ES-I3 (cell line): ENCODE results near the gene NPHP4.

Experiments
- H3K36me3 ChIP-seq: 2 replicates; pipeline ENCODE4 v1.6.1; 2013; ENCODE audit warnings: mild to moderate bottlenecking, low read length, control low read depth, moderate library complexity; ENCODE audit not compliant: insufficient read depth
- H3K4me1 ChIP-seq: 2 replicates; pipeline ENCODE4 v1.6.1; 2013; ENCODE audit warnings: mild to moderate bottlenecking, control low read depth, low read length; ENCODE audit not compliant: insufficient read depth
- H3K9ac ChIP-seq: 2 replicates; pipeline ENCODE4 v1.6.1; 2013; ENCODE audit warnings: low read depth, mild to moderate bottlenecking, low read length, moderate library complexity
- H3K9me3 ChIP-seq: 2 replicates; pipeline ENCODE4 v1.6.1; 2013; ENCODE audit warnings: mild to moderate bottlenecking, low read length, moderate library complexity; ENCODE audit not compliant: control insufficient read depth, insufficient read depth

NPHP4 gene

DNA sequence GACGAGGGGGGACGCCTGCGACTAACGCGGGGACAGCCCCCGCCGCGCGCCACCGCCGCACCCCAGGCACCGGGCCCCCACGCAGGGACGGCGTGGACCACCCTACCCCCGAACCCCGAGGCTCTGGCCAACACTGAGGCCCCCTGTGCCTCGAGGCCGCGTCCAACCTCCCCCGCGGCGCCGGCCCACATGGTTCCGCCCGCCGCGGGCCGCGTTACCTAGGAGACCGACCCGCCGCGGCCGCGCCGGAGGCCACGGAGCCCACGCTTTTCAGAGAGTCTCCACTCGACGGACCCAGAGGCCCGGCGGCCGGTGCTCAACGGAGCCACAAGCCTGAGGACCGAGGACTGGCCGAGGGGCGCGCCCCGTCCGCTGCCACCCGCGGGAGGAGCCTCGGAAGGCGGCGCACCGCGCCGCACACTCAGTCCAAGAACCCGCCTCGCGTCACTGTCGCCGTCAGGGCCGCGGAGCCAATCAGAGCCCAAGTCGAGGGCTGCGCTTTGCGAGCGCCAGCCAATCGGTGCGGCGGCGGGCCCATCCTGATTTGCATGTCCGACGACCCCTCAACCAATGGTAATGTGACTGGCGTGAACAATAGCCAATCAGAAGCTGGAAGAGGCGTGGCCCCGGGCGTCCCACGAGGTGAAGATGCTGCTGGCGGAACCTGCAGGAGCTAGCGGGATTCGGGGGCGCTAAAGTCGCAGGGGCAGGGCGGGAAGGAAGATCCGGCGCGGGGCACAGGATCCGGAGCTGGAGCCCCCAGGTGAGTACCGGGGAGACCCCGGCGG is at the start of gene NPHP4:
TSS of gene NPHP4 (minus strand) at position 400 of the 788 bp plus-strand sequence. CDS start 6,136 bp downstream, outside the sequence.
- H3K36me3 ChIP-seq = no peaks in the 10 kb centered on the region
- H3K9ac ChIP-seq = peak within 1 kb of the TSS; percentile 94
- no peaks in the 10 kb centered on the region for H3K9me3 ChIP-seq
- H3K4me1 ChIP-seq = peaks cover 3% of the 10 kb centered on the region; the same call in 1 of the 2 replicates

DNA sequence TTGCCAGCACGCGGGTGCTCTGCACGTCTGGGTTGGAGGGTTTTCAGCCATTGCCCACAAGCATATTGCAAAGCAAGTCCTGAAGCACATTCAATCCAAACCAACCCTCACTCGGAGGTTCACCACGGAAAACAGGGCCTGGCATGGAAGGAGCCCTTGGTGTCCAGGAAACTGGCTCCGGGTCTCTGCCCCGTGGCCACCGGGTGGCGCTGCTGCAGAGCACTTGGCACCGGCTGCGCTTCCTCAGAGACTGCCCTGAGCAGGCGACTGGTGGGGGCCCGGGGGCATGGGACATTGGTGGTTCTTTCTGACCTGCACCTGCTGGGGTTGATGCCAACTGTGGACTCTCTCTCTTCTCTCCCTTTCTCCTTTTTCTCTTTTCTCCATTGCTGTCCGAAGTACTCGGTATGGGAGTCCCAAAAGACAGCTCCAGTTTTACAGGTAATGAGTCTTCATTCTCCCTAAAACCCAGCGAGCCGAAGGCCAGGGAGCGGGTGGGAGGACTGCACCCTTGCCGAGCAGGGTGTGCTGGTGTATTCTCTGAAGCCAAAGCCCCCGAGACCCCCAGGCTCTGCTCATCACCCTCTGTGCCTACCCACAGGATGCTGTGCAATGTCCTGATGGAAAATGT is 49.3 kb upstream of the NPHP4 start:
- H3K36me3 ChIP-seq = no peaks in the 10 kb centered on the region

GRCh38 chr1:6040861-6041415 is 48.7 kb upstream of the NPHP4 start:
- H3K4me1 ChIP-seq = peaks cover 9% of the 10 kb centered on the region
- no peak overlapping the region for H3K9ac ChIP-seq
- H3K9me3 ChIP-seq = no peaks in the 10 kb centered on the region
- H3K36me3 ChIP-seq = no peaks in the 10 kb centered on the region

More for the DNA sequence above, 49.3 kb upstream of the NPHP4 start:
- H3K9me3 ChIP-seq = no peaks in the 10 kb centered on the region
- no peak overlapping the region for H3K9ac ChIP-seq
- peaks cover 9% of the 10 kb centered on the region for H3K4me1 ChIP-seq

GRCh38 chr1:6040444-6040843 is 48.2 kb upstream of the NPHP4 start:
- H3K36me3 ChIP-seq = no peaks in the 10 kb centered on the region
- H3K9me3 ChIP-seq = no peaks in the 10 kb centered on the region
- no peak overlapping the region for H3K9ac ChIP-seq
- H3K4me1 ChIP-seq = peaks cover 9% of the 10 kb centered on the region

GRCh38 chr1:6039031-6039430 is 46.8 kb upstream of the NPHP4 start:
- Histone ChIP-seq H3K9me3 (no peaks in the 10 kb centered on the region), H3K36me3 (no peaks in the 10 kb centered on the region), H3K4me1 (peaks cover 9% of the 10 kb centered on the region), H3K9ac (no peak overlapping the region)

DNA sequence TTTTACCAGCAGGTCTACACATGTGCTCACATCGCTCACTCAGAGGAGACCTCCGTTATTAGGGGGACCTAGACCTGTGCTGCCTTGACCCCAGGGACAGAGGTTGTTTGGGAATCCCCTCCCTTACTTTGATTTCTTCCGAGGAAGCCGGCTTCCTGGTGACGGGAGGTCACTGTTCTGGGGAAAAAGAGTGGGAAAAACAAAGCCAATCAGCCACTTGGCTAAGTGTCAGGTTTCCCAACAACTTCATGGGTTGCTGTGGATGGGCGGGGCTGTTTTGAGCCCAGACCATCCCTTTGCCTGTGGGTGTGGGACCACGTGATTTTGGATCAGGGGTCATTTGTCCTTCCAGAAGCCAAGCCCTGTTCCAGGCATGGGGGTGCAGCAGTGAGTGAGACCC is 46.4 kb upstream of the NPHP4 start:
- Histone ChIP-seq H3K4me1 (peaks cover 9% of the 10 kb centered on the region), H3K9me3 (no peaks in the 10 kb centered on the region), H3K9ac (no peak overlapping the region), H3K36me3 (no peaks in the 10 kb centered on the region)

GRCh38 chr1:6037338-6037762 is 45.1 kb upstream of the NPHP4 start:
- H3K9me3 ChIP-seq = no peaks in the 10 kb centered on the region

GRCh38 chr1:6035719-6036118 is 43.5 kb upstream of the NPHP4 start:
- Histone ChIP-seq H3K9me3 (no peaks in the 10 kb centered on the region), H3K36me3 (no peaks in the 10 kb centered on the region), H3K9ac (no peak overlapping the region), H3K4me1 (peaks cover 9% of the 10 kb centered on the region)

More at GRCh38 chr1:6037338-6037762, 45.1 kb upstream of the NPHP4 start:
- Histone ChIP-seq H3K36me3 (no peaks in the 10 kb centered on the region), H3K9ac (no peak overlapping the region), H3K4me1 (peaks cover 9% of the 10 kb centered on the region)

GRCh38 chr1:6035303-6035702 is 43.1 kb upstream of the NPHP4 start:
- no peaks in the 10 kb centered on the region for H3K9me3 ChIP-seq
- no peaks in the 10 kb centered on the region for H3K36me3 ChIP-seq
- no peak overlapping the region for H3K9ac ChIP-seq
- peaks cover 9% of the 10 kb centered on the region for H3K4me1 ChIP-seq

DNA sequence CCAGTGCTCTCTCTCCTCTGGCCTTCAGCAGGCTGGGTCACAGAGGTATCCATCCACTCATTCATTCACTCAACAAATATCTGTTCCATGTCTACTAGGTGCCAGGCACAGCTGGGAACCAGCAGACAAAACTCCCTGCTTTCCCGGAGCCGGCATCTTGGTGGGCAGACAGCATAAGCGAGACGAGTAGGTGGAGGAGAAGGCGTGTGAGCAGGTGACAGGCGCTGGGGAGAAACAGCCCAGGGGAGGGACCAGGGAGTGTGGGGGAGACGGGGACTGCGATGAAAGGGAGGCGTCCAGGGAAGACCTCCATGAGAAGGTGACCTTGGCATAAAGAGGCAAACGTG is 42.5 kb upstream of the NPHP4 start:
- no peaks in the 10 kb centered on the region for H3K9me3 ChIP-seq
- no peaks in the 10 kb centered on the region for H3K36me3 ChIP-seq
- no peak overlapping the region for H3K9ac ChIP-seq
- peaks cover 9% of the 10 kb centered on the region for H3K4me1 ChIP-seq

DNA sequence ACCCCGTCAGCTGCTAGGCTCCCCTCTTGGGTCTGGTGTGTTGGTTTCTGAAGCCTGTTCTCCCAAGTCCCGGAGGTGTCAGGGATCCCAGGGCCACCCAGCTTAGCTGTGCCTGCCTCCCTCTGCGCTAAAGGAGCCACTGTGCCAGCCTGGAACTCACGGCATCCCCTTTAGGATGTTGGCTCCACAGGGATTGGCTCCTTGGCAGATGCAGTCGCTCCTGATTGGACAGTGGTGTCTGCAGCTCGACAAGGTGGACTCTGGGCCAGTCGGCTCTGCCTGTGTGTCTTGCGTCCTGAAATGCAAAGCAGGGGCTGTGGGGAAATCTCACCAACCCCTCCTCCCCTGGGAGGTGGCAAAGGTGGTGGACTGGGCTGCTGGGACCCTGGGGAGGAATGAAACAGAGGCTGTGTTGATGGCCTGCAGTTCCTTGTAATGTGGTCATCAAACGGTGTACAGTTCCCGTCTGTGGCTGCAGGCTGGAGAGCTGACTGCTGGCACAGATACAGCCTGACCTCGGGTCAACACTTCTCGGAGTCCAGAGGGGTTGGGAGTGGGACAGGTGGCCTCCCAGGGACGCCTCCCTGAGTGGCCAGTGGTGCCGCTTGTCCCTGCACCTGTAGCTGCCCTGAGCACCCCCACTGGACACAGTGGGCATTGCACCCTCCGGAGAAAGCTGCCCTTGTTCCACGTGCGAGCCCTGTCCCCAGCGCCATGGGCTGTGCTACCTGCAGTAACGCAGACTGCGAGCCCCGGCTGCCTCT is 41.9 kb upstream of the NPHP4 start:
- Histone ChIP-seq H3K9me3 (no peaks in the 10 kb centered on the region), H3K36me3 (no peaks in the 10 kb centered on the region), H3K9ac (no peak overlapping the region), H3K4me1 (peaks cover 9% of the 10 kb centered on the region)

GRCh38 chr1:6033124-6033523 is 40.9 kb upstream of the NPHP4 start:
- H3K36me3 ChIP-seq = no peaks in the 10 kb centered on the region
- no peak overlapping the region for H3K9ac ChIP-seq
- peaks cover 9% of the 10 kb centered on the region for H3K4me1 ChIP-seq
- no peaks in the 10 kb centered on the region for H3K9me3 ChIP-seq

DNA sequence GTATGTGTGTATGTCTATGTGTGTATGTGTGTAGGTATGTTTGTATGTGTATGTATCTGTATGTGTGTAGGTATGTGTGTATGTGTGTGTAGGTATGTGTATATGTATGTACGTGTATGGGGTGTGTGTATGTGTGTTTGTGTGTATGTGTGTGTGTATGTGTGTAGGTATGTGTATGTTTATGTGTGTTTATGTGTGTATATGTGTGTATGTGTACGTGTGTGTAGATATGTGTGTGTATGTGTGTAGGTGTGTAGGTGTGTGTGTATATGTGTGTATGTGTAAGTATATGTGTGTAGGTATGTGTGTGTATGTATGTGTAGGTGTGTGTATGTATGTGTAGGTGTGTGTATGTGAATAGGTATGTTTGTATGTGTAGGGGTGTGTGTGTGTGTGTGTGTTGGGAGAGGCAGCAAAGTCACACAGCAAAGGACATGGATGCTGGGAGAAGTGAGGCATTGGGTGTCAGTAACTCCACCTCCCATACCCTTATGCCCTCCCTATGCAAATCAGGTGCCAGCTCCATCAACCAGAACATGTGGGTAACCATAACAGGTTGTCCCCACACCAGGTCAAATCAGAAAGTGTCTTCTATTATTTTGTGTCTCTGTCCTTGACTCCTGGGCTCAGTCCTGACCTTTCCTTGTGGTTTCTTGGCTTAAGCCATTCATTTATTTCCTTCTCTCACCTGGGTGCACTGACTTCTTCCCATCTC is 38.5 kb upstream of the NPHP4 start:
- no peaks in the 10 kb centered on the region for H3K9me3 ChIP-seq
- H3K9ac ChIP-seq = no peak overlapping the region
- H3K36me3 ChIP-seq = no peaks in the 10 kb centered on the region
- no peaks in the 10 kb centered on the region; the same call in 1 of the 2 replicates for H3K4me1 ChIP-seq

- no peaks in the 10 kb centered on the region for H3K9me3 ChIP-seq
- no peaks in the 10 kb centered on the region for H3K36me3 ChIP-seq
- H3K4me1 ChIP-seq = peaks cover 4% of the 10 kb centered on the region; the same call in 1 of the 2 replicates
- H3K9ac ChIP-seq = no peak overlapping the region
Observed at GRCh38 chr1:6030132-6030531, 37.9 kb upstream of the NPHP4 start.
